RPMI7951 (cell line): Measurements from ENCODE around the gene KRTAP10-4. TPM values are rescaled to one million over a fixed set of nuclear protein-coding genes. Genes with fewer than 3 reads are reported as not detected.
A peak's percentile ranks its signal among the peaks of the same experiment; 100 is the strongest.
"Not testable (repeated sequence)": the region's sequence is repeated elsewhere in the genome, so short reads cannot be mapped to it uniquely, and the experiment has no call there.

Experiments used
- DNase-seq: peaks from one replicate; pipeline ENCODE4 v3.0.0-alpha.2; 2012; ENCODE audit warnings: low read depth
- total RNA-seq: library from RNA; depleted of rRNA; stranded (reverse); fragments of >200 nt; shearing (Covaris generic); gene quantifications from 2 replicates; pipeline ENCODE4 v1.2.3, GENCODE V29; 2014

Gene KRTAP10-4
- total RNA-seq, 1 experiment from 2014 or later = not detected

DNA sequence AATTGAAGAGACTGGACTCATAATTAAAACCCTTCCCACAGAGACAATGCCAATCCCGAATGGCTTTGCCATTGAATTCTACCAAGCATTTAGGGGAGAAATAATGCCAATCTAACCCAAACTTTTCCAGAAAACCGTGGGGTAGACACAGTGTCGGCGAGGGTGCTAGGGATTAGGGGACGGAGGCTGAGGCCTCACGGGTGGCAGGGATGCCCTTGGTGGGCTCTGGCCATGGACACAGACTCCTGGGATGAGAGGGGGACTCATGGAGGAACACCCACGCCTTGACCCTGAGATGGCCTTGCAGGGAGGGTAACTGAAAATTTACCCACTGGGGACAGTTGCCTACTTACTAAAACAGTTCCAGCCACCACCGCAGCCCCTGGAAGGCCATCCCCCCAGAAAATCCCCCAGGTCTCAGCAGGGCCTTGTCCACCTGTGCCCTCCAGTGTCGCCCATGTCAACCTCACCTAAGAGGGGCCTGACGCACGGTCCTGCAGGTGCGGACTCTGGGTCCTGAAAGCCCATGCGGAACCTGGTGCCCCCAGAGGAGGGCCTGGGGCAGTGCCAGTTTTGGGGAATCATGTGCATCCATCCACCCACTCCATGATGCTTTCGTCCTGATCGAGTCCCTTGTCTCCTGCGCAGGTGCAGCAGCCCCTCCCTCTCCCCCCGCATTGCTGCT lies 5.0 kb downstream of the KRTAP10-4 start:
- DNase-seq = no peak

- no peak for DNase-seq
Measured at GRCh38 chr21:44579056-44579832, 5.7 kb downstream of the KRTAP10-4 start.

GRCh38 chr21:44579833-44580144 lies 6.3 kb downstream of the KRTAP10-4 start:
- DNase-seq = no peak

DNA sequence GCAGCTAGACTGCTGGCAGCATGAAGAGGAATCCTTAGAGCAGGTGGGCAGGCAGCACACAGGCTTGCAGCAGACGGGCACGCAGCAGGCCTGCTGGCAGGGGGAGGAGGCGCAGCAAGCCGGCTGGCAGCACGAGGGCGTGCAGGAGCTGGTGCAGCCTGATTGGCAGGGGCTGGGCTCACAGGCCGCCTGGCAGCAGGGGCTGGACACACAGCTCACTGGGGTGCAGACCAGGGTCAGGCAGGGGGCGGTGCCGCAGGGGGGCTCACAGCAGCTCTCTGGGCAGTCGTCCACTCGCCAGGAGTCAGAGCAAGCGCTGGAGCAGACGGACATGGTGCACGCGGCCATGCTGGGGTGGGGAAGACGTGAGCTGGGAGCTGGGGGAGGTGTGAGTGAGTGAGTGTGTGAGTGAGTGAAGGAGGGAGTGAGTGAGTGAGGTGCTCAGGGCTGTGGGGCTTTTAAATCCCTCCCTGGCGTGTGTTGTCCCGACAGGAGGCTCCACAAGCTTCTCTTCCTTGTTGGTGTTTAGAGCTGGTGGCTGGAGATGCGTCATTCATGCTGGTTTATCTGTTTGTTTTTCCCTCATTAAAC lies 6.8 kb downstream of the KRTAP10-4 start, which contains the start of gene KRTAP10-5:
KRTAP10-5 (minus strand) TSS at position 374 of the 591 bp plus-strand sequence; CDS start at position 348, 26 bp downstream.
- DNase-seq = not testable (repeated sequence)

GRCh38 chr21:44581158-44581557 lies 7.6 kb downstream of the KRTAP10-4 start:
- no peak for DNase-seq

GRCh38 chr21:44582055-44582454 lies 8.5 kb downstream of the KRTAP10-4 start:
- DNase-seq = no peak

DNA sequence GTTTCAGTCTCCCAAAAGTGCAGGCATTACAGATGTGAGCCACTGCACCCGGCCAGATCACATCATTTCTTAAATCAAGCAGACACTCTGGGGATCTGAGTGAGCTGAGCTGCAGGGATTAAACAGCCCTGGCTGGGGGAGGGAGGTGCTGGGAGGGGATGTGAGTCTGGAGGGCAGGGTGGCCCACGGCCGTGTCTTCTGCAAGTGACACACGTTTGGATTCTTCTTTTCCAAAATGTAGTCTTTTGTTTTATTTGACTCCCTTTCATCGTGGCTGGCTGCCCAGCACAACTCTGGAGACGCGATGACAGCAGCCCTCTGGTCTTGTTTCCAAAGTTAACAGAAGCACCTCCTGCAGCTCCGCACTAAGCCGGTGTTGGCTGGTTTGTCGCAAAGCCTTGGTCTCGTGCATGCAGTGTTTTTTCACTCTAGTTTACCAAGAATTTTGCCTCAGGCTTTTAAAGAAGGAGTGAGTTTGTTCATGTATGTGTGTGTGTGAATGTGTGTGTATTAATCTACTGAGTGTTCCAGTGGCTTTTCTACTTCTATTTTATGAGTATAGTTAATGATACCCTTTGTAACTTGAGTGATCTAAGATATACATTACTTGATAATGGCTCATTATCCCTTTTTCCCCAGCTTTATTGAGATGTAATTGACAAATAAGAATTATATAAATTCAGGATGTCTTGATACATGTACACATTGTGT lies 9.7 kb downstream of the KRTAP10-4 start:
- peak; percentile 4 for DNase-seq

DNA sequence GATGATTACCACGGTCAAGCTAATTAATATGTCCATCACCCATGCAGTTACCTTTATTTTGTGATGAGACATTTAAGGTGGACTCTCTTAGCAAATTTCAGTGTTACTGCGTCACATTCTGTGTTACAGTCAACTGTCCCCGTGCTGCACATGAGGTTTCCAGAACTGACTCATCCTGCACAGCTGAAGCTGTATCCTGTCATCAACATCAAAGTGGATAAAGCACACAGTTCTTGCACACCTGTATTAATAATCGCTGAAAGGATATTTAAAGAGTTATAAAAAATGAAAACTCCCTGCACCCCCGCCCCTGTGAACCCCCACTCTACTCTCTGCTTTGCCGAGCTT lies 10.2 kb downstream of the KRTAP10-4 start:
- DNase-seq = no peak

DNA sequence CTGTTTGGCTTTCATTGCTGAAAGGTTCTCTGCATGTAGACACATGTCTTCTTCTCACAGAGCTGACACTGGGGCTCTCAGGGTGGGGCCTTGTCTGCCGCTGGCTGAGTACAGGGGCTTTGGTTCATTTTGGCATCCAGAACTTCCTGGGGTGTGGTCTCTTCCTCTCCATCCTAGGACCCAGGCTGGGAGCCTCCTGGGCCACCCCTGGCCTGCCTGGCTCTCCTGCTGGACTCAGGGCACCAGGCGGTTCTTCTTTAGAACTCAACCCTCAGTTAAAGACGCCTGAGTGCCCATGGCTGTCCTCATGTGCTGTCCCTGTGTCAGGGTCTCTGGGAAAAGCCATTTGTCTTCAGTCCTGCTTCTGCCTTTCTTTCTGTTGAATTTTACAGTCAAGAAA lies 12.4 kb downstream of the KRTAP10-4 start:
- no peak for DNase-seq

GRCh38 chr21:44589094-44589493 lies 15.6 kb downstream of the KRTAP10-4 start:
- DNase-seq = no peak

- no peak for DNase-seq
Measured at GRCh38 chr21:44589586-44590305, 16.2 kb downstream of the KRTAP10-4 start.

DNA sequence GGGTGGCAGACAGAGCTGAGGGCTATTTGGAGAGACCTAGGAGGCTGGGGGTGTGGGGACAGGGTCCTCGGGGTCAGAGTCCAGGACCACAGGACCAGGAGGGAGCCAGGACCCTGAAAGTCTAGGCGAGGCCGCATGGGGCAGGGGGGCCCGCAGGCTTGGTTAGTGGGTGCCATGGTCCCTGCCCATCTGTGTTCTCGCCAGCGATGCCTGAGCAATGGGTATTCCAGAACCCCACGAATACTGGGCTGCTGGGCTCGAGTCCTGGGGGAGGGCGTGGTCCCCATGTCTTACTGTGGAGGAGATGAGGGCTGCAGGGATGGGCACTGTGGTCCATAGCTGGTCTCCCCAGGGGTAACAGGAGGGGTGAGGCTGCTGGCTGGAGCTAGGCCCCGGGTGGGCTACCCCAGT lies 16.8 kb downstream of the KRTAP10-4 start:
- no peak for DNase-seq

- DNase-seq = not testable (repeated sequence)
Measured at GRCh38 chr21:44590897-44591800, 17.6 kb downstream of the KRTAP10-4 start.

- not testable (repeated sequence) for DNase-seq
Measured at GRCh38 chr21:44591801-44592130, 18.2 kb downstream of the KRTAP10-4 start.

DNA sequence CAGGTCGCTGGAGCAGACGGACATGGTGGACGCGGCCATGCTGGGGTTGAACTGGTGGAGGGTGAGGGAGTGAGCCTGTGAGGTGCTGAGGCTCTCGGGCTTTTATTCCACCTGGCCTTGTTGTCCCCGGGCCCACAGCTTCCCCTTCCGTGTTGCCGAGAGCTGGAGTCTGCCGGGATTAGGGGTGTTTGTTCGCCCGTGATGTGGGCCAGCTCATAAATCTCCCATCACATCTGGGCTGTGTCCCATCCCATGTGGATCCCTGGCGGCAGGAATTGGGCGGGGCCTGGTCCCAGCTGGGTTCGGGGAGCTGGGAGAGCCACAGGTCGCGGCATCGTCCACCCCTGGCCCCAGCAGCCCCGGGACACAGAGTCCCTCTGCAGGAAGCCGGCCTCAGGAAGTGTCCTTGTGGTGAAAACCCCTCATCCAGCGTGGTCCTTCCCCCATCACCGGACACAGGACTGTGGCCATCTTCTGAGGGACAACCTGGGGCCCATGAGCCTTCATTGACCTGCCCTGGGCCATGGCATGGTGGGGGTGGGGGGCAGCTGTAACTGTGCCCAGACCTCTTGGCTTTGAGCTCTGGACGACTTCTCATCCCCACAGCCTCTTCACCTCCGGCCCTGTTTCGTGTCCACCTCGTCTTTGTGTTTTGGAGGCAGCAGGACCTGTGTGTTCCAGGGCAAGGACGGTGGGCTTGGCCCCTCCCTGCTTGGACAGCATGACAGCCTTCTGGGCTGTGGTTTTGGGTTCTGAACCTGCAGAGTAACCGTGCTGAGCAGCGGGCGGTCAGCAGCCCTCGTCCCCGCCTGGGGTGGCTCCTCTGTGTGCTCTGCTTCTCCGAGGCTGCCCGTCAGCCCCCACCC lies 19.1 kb downstream of the KRTAP10-4 start, which contains the start of gene KRTAP10-6:
KRTAP10-6 (minus strand) TSS at position 60 of the 866 bp plus-strand sequence; CDS start at position 39, 21 bp downstream.
- no peak for DNase-seq

DNA sequence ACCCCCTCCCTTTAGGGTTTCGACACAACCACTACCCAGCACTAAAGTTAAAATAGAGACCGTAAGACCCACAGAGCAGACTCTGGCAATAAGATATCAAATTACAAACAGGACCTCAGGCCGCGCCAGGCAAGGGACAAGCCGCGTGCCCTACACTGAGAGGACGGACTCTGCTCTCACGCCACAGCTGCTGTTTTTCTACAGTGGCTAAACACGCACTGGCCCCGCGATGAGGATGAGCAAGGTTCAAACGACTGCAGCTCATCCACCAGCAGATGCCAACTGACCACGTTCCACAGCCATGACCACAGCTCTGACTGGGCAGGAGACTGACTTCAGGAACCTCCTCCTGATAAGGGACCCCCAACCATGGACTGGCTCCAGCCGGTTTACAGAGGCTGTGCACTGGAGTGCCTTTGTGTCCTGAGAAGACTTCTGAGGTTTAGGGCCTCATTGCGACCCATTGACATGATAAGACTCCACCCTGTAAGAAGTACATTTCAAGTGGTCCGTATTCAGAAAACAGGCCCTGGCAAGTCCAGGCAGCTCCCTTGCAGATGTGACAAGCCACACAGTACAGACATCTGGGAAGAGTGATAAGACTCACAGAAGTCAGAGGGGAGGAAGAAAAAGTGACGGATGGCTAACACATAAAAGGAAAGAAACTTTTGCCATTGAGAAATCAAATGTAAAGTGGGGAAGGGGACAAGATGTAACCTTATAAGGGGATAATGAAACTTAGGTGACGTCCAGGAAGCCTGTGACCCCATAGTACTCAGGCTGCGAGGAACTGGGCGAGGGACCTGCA lies 20.3 kb downstream of the KRTAP10-4 start:
- peak; percentile 24 for DNase-seq

- DNase-seq = no peak
Measured at GRCh38 chr21:44594406-44594916, 20.9 kb downstream of the KRTAP10-4 start.

GRCh38 chr21:44595524-44595923 lies 22.0 kb downstream of the KRTAP10-4 start:
- no peak for DNase-seq
